Right lobe of liver (tissue), 4 donors: ENCODE results near the gene EI24.

Experiments
- POLR2A ChIP-seq: fragments of 450-650 bp; IDR thresholded peaks from one replicate; pipeline ENCODE4 v1.6.1; 2017; ENCODE audit warnings: antibody characterized with exemption, mild to moderate bottlenecking
- TF ChIP-seq, protein P1 (sequence below), 4 donors: fragments of 200-600 bp in 3 of 4; fragments of 450-650 bp in 1 of 4; IDR thresholded peaks; one replicate each; pipeline versions ENCODE4 v1.5.1 to v1.8.0; 2016 to 2022; ENCODE audit warnings: antibody characterized with exemption in 4 of 4, mild to moderate bottlenecking in 2 of 4
- donor health status: DM: no; HTN: no; CAD: no.
- donor health status: DM: no; HTN: no; CAD: no.
- donor health status: DM: no; HTN: yes; CAD: no.

DNA sequence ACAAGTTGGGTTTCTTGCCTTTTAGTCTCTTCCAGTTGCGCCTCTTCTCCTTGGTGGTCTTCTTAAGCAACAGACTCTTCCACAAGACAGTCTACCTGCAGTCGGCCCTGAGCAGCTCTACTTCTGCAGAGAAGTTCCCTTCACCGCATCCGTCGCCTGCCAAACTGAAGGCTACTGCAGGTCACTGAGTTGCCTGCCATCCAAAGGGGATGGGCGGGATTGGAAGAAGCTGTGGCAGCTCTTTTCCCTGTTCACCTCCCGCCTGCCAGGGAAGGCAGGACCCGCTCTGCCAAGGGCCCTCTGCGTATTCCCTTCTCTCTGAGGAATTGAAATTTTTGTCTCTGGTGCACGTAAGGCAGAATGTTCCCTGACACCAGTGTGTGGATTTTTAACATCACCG is 14.2 kb downstream of the EI24 start:
- TF ChIP-seq, protein P1, sequence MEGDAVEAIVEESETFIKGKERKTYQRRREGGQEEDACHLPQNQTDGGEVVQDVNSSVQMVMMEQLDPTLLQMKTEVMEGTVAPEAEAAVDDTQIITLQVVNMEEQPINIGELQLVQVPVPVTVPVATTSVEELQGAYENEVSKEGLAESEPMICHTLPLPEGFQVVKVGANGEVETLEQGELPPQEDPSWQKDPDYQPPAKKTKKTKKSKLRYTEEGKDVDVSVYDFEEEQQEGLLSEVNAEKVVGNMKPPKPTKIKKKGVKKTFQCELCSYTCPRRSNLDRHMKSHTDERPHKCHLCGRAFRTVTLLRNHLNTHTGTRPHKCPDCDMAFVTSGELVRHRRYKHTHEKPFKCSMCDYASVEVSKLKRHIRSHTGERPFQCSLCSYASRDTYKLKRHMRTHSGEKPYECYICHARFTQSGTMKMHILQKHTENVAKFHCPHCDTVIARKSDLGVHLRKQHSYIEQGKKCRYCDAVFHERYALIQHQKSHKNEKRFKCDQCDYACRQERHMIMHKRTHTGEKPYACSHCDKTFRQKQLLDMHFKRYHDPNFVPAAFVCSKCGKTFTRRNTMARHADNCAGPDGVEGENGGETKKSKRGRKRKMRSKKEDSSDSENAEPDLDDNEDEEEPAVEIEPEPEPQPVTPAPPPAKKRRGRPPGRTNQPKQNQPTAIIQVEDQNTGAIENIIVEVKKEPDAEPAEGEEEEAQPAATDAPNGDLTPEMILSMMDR (IDR thresholded peaks at IDR 0.05): no peak
- no peak for TF ChIP-seq POLR2A
